GM21526 (cell line): ENCODE data around the gene DCLRE1C.
"Not testable (repeated sequence)": the region's sequence is repeated elsewhere in the genome, so short reads cannot be mapped to it uniquely, and the experiment has no call there.

Experiments
- ATAC-seq: cut with Tn5 transposase; IDR thresholded peaks from one replicate; pipeline ENCODE4 v1.9.1; 2021; ENCODE audit warnings: moderate library complexity; ENCODE audit not compliant: unreplicated experiment, low FRiP score

Gene DCLRE1C

DNA sequence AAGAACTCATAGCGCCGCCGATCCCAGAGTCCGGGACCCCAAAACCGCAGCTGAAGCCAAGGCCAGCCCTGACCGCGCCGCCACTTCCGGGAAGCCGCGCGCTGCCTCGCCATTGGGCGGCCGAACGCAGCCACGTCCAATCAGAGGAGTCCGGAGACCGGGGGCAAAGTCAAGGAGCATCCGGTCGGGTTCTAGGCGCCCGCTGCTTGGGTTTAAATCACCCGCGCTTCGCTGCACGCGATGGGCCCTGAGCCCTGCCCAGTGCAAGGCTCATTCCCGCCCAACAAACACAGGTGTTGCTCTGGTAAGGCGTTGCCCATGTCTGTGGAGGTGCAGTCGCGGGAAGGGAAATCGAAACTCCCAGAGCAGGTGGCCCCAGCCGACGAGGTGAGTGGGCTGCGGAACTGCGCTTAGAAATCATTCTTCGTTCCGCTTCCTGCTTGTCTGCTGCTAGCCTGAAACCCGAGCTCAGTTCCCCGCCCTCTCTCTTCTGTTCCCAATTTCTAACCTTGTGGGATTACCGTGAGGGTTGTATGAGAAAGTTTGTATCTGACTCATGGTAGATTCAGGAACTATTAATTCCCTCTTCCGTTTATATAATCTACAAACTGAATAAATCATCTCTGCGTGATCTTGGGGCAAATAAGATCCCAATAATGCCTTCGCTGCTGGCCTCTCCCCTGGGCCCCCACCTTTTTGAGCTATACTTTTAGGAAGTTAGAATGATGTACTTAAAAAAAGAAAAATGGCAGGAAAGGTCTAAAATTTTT, at the start of gene DCLRE1C:
Gene DCLRE1C (minus strand): TSS at position 96 of the 770 bp plus-strand sequence. CDS start 86 bp downstream, at position 10.
- ATAC-seq = peak; percentile 73

- ATAC-seq = no peak
Observed at GRCh38 chr10:14995964-14996565, 42.2 kb upstream of the DCLRE1C start.

DNA sequence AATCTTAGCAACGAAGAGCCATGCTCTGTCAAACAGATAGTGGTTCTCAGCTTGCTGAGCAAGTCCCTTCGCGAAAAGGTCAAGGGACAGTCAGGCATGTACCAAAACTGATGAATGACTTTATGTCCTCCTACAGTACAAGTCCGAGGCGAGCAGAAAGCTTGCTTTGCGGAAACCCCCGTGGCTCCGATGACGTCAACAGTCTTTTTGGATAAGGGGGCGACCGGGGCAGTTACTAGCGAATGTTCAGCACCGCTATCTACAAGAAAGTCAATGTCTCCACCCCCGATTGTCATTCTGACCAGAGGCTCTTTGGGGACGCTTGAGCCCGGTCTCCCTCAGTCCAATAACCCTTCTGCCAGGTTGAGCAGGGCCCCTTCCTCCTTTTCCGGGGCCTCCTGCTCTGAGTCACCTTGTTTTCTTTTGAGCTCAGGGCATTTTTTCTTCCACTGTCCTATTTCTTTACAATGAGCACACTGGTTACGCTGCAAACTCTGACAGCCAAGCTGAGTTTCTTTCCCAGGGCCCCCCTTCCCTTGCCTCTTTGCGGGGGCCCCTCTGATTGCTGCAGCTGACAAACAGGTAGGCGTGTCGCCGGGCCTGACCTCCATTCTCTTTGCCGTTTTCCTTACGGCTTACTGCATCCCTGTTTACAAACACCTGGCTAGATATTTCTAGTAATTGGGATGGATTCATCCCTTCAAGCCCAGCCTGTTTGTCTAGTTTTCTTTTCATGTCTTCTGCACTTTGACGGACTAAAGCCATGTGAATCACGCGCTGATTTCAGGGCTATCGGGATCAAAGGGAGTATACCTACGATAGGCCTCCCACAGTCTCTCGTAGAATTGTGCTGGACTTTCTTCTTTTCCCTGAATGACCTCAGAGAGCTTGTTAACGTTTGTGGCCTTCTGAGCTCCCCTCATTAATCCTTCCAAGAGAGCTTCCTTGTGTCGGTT, 39.9 kb upstream of the DCLRE1C start:
- not testable (repeated sequence) for ATAC-seq

DNA sequence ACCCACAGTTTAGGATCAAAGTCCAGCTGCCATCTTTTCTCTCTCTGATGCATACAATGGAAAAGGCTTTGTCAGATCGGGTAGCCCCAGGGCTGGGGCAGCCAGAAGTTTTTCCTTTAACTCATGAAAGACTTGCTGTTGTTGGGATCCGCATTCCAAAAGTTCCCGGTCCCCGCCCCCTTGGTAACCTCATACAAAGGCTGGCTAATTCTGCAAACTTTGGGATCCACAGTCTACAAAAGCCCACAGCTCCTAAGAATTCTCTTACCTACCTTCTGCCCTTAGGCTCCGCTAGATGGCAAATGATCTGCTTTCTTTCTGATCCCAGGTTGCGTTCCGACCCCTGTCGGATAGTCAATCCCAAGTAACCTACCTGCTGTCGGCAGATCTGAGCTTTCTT, 38.4 kb upstream of the DCLRE1C start:
- not testable (repeated sequence) for ATAC-seq

- ATAC-seq = not testable (repeated sequence)
Observed at GRCh38 chr10:14991035-14991749, 37.3 kb upstream of the DCLRE1C start.

DNA sequence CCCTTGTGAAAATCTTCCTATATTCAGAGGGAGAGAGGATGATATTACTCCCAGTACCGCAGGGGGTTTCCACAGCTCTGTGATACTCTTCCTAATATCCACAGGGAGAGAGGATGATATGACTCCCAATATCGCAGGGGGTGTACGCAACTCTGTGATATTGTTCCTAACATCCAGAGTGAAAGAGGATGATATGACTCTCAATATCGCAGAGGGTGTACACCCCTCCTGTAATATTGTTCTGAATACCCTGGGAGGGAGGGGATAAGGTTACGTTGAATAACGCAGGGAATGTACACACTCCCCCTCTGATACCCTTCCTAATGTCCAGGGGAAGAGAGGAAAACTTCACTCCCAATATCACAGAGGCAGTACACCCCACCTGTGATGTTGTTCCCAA, 35.7 kb upstream of the DCLRE1C start:
- not testable (repeated sequence) for ATAC-seq

DNA sequence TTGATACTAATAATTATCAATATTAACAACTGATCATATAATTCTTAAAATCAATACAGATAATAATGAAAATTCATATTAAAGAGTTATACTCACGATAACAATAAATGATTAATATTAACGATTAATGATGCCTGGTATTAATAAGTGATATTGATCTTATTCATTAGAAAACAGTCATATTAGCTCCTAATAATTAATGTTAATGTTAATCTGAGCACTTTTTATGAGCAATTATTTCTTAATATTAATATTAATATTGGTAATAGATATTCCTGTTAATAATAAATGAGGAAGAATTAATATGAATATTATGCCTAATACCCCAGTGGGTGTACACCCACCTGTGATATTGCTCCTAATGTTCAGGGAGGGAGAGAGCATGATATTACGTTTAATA, 28.8 kb upstream of the DCLRE1C start:
- ATAC-seq = no peak

DNA sequence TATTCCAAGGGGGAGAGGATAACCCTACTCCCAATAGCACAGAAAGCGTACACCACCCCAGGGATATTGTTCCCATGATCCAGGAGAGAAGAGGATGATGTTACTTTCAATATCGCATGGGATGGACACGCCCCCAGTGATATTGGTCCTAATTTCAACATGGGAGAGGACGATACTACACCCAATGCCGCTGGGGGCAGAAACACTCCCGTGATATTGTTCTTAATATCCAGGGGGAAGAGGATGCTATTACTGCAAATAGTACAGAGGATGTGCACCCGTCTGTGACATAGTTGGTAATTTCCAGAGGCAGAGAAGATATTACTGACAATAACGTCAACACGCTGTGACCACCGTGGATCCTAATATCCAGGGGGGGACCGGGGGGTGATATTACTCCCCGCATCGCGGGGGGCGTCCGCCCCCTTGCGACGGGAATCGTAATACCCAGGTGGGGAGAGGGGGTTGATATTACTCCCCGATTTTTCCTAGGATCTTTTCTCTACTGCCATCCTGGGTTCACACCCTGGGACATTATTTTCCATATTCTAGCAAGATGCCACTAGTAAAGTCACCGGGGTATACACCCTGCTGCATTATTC, 21.9 kb upstream of the DCLRE1C start:
- ATAC-seq = no peak

DNA sequence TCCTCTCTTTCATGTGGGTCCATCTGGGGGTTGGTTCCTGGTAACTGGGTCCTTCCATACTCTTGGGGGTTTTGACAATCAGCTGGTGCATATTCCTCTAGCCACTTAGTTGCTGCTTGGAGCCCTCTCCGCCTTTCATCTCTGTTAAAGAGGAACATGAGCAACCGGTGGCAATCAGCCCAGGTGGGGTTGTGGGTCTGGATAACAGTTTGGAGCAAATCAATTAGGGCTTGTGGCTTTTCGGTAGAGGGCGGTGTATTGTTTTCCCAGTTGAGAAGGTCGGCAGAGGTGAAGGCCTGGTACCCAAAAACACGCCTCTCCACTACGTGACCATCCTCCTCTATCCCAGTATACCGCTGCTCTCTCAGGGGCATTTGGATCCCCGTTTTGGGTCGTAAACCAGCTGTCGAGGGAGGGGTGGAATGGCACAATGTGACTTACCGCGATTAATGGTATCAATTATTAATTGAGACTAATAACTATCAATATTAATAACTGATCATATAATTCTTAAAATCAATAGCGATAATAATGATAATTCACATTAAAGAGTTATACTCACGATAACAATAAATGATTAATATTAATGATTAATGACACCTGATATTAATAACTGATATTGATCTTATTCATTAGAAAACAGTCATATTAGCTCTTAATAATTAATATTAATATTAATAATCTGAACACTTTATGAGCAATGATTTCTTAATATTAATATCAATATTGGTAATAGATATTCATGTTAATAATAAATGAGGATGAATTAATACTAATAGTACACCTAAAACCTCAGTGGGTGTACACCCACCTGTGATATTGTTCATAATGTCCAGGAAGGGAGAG, 20.5 kb upstream of the DCLRE1C start:
- ATAC-seq = not testable (repeated sequence)

- ATAC-seq = no peak
Observed at GRCh38 chr10:14971867-14972448, 18.1 kb upstream of the DCLRE1C start.

DNA sequence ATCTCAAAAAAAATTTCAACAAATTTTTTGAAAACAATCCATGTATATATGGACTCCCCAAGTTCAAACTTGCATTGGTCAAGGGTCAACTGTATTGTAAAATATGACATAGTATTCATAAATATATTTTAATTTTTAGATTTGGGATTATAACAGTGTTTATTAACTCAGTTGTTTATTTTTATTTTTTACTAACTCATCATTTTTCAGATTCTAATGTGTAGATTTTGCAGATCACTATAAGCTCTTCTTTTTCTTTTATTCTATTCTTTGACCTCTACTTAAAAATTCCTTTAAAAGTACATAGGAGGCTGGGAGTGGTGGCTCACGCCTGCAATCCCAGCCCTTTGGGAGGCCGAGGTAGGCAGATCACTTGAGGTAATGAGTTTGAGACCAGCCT, 14.0 kb upstream of the DCLRE1C start:
- ATAC-seq = no peak

- ATAC-seq = peak; percentile 74
Observed at GRCh38 chr10:14959221-14960057, 5.5 kb upstream of the DCLRE1C start, which contains the start of gene MEIG1. Gene MEIG1, plus strand, starts transcription at chr10:14959388. Its CDS starts 7,081 bp downstream, at chr10:14966469.

GRCh38 chr10:14958872-14959220, 5.0 kb upstream of the DCLRE1C start:
- no peak for ATAC-seq

DNA sequence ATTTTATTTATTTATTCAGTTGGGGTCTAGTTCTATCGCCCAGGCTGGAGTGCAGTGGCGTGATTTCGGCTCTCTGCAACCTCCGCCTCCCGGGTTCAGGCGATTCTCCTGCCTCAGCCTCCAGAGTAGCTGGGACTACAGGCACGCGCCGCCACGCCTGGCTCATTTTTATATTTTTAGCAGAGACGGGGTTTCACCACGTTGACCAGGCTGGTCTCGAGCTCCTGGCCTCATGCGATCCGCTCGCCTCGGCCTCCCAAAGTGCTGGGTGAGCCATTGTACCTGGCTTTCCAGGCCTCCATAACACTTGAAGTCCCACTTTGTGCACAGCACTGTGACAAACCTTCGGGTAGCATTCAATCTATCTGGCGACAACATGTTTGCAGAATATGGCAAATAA, 1.0 kb upstream of the DCLRE1C start:
- no peak for ATAC-seq

GRCh38 chr10:14953424-14954000, 384 bp downstream of the DCLRE1C start:
- peak; percentile 11 for ATAC-seq

- ATAC-seq = no peak
Observed at GRCh38 chr10:14952851-14953423, 959 bp downstream of the DCLRE1C start.

GRCh38 chr10:14949291-14949690, 4.6 kb downstream of the DCLRE1C start:
- no peak for ATAC-seq
